ENCODE results near the gene TCHP. TPM values are rescaled to one million over a fixed set of nuclear protein-coding genes. Genes with fewer than 3 reads are reported as not detected.

The TCHP gene
- total RNA-seq, 1 donor from 2014 or later = 8.6 TPM

- Mint-ChIP-seq H3K27me3 (ENCODE audit: low read depth, unreplicated experiment) (no peaks in the 10 kb centered on the region), H3K9me3 (ENCODE audit: unreplicated experiment) (no peaks in the 10 kb centered on the region), H3K4me1 (ENCODE audit: low read depth, unreplicated experiment) (peaks cover 68% of the 10 kb centered on the region), H3K27ac (ENCODE audit: unreplicated experiment) (peak overlapping the region; percentile 83), H3K36me3 (ENCODE audit: low read depth, unreplicated experiment) (peaks cover 23% of the 10 kb centered on the region), H3K4me3 (ENCODE audit: unreplicated experiment) (peak overlapping the region; percentile 0)
- Histone ChIP-seq H3K36me3 (ENCODE audit: insufficient read depth, low read length) (peaks cover 19% of the 10 kb centered on the region), H3K9me3 (ENCODE audit: insufficient read depth, low read depth, low read length) (no peaks in the 10 kb centered on the region), H2AFZ (ENCODE audit: low read depth, low read length) (no peak overlapping the region), H3K4me1 (ENCODE audit: insufficient read depth, low read length) (peaks cover 67% of the 10 kb centered on the region), H3K4me2 (ENCODE audit: low read length) (peak overlapping the region; percentile 82), H3K79me2 (ENCODE audit: insufficient read depth, low read length) (no peaks in the 10 kb centered on the region), H3K27ac (ENCODE audit: low read depth, low read length) (peak overlapping the region; percentile 95), H3K9ac (ENCODE audit: low read length) (peak overlapping the region; percentile 78), H3K27me3 (ENCODE audit: insufficient read depth, low read length) (no peaks in the 10 kb centered on the region), H3K4me3 (ENCODE audit: insufficient read depth, low read depth, low read length) (peak overlapping the region; percentile 43), H4K20me1 (ENCODE audit: insufficient read depth, low read length) (no peaks in the 10 kb centered on the region)
- peak; percentile 97 for FAIRE-seq
- peak; percentile 96 for DNase-seq (ENCODE audit: low read depth)
- TF ChIP-seq CTCF (IDR thresholded peaks at IDR 0.05; ENCODE audit: insufficient read depth, low read depth, low read length) (no peak), EZH2 (IDR thresholded peaks at IDR 0.05; ENCODE audit: insufficient read depth, low read length) (no peak)
Measured at GRCh38 chr12:109951136-109951535, 51.1 kb downstream of the TCHP start.

GRCh38 chr12:109951751-109952150, 51.7 kb downstream of the TCHP start:
- peak overlapping the region; percentile 83 for H3K27ac Mint-ChIP-seq (ENCODE audit: unreplicated experiment)
- DNase-seq (ENCODE audit: low read depth) = peak; percentile 95
- FAIRE-seq = peak; percentile 45
- no peak overlapping the region for H2AFZ ChIP-seq (ENCODE audit: low read depth, low read length)
- H3K9me3 ChIP-seq (ENCODE audit: insufficient read depth, low read depth, low read length) = no peaks in the 10 kb centered on the region
- peak overlapping the region; percentile 58 for H3K4me3 Mint-ChIP-seq (ENCODE audit: unreplicated experiment)
- H3K4me1 ChIP-seq (ENCODE audit: insufficient read depth, low read length) = peaks cover 61% of the 10 kb centered on the region
- H3K27me3 Mint-ChIP-seq (ENCODE audit: low read depth, unreplicated experiment) = no peaks in the 10 kb centered on the region
- no peaks in the 10 kb centered on the region for H3K27me3 ChIP-seq (ENCODE audit: insufficient read depth, low read length)
- peak overlapping the region; percentile 78 for H3K9ac ChIP-seq (ENCODE audit: low read length)
- H3K27ac ChIP-seq (ENCODE audit: low read depth, low read length) = peak overlapping the region; percentile 95
- peak overlapping the region; percentile 43 for H3K4me3 ChIP-seq (ENCODE audit: insufficient read depth, low read depth, low read length)
- no peaks in the 10 kb centered on the region for H4K20me1 ChIP-seq (ENCODE audit: insufficient read depth, low read length)
- no peaks in the 10 kb centered on the region for H3K9me3 Mint-ChIP-seq (ENCODE audit: unreplicated experiment)
- H3K36me3 Mint-ChIP-seq (ENCODE audit: low read depth, unreplicated experiment) = peaks cover 26% of the 10 kb centered on the region
- no peak for TF ChIP-seq CTCF (IDR thresholded peaks at IDR 0.05; ENCODE audit: insufficient read depth, low read depth, low read length)
- no peak for TF ChIP-seq EZH2 (IDR thresholded peaks at IDR 0.05; ENCODE audit: insufficient read depth, low read length)
- peak overlapping the region; percentile 82 for H3K4me2 ChIP-seq (ENCODE audit: low read length)
- H3K79me2 ChIP-seq (ENCODE audit: insufficient read depth, low read length) = no peaks in the 10 kb centered on the region
- H3K4me1 Mint-ChIP-seq (ENCODE audit: low read depth, unreplicated experiment) = peaks cover 62% of the 10 kb centered on the region
- H3K36me3 ChIP-seq (ENCODE audit: insufficient read depth, low read length) = peaks cover 18% of the 10 kb centered on the region

- H3K9ac ChIP-seq (ENCODE audit: low read length) = peak overlapping the region; percentile 78
- peaks cover 56% of the 10 kb centered on the region for H3K4me1 ChIP-seq (ENCODE audit: insufficient read depth, low read length)
- H3K4me2 ChIP-seq (ENCODE audit: low read length) = peak overlapping the region; percentile 82
- no peak for DNase-seq (ENCODE audit: low read depth)
- TF ChIP-seq CTCF (IDR thresholded peaks at IDR 0.05; ENCODE audit: insufficient read depth, low read depth, low read length) (no peak), EZH2 (IDR thresholded peaks at IDR 0.05; ENCODE audit: insufficient read depth, low read length) (no peak)
- peak overlapping the region; percentile 8 for H3K4me3 ChIP-seq (ENCODE audit: insufficient read depth, low read depth, low read length)
- Mint-ChIP-seq H3K4me1 (ENCODE audit: low read depth, unreplicated experiment) (peaks cover 56% of the 10 kb centered on the region), H3K36me3 (ENCODE audit: low read depth, unreplicated experiment) (peaks cover 26% of the 10 kb centered on the region), H3K27me3 (ENCODE audit: low read depth, unreplicated experiment) (no peaks in the 10 kb centered on the region), H3K4me3 (ENCODE audit: unreplicated experiment) (peak overlapping the region; percentile 60), H3K27ac (ENCODE audit: unreplicated experiment) (peak overlapping the region; percentile 83), H3K9me3 (ENCODE audit: unreplicated experiment) (no peaks in the 10 kb centered on the region)
- no peaks in the 10 kb centered on the region for H3K79me2 ChIP-seq (ENCODE audit: insufficient read depth, low read length)
- peak overlapping the region; percentile 95 for H3K27ac ChIP-seq (ENCODE audit: low read depth, low read length)
- H2AFZ ChIP-seq (ENCODE audit: low read depth, low read length) = no peak overlapping the region
- FAIRE-seq = no peak
- no peaks in the 10 kb centered on the region for H4K20me1 ChIP-seq (ENCODE audit: insufficient read depth, low read length)
- H3K27me3 ChIP-seq (ENCODE audit: insufficient read depth, low read length) = no peaks in the 10 kb centered on the region
- H3K9me3 ChIP-seq (ENCODE audit: insufficient read depth, low read depth, low read length) = no peaks in the 10 kb centered on the region
- peaks cover 20% of the 10 kb centered on the region for H3K36me3 ChIP-seq (ENCODE audit: insufficient read depth, low read length)
Measured at GRCh38 chr12:109952160-109952858, 52.2 kb downstream of the TCHP start.

Measured in astrocyte (in vitro differentiated cells and primary cell).